Measurements from ENCODE around the gene MLLT10. TPM values are rescaled to one million over a fixed set of nuclear protein-coding genes. Genes with fewer than 3 reads are reported as not detected.

The MLLT10 gene
- total and polyA plus RNA-seq, 12 donors, result 8.5 to 41.1 (median 24.6) TPM

- no peak for ATAC-seq
- intact Hi-C loops (cut with DNase I), result no loop called here
- no peak for DNase-seq
Measured at GRCh38 chr10:21501091-21501490, 32.9 kb upstream of the MLLT10 start.

GRCh38 chr10:21501731-21502347 is 32.2 kb upstream of the MLLT10 start:
- 89 to 92% methylated on average over 2 of the region's 2 CpGs for WGBS, 2 donors
- peaks cover 0 to 26% (median 11%) of the 10 kb centered on the region in 9 donors for H3K4me1 ChIP-seq
- H3K36me3 ChIP-seq, result no peaks in the 10 kb centered on the region
- H3K9me3 ChIP-seq, result no peaks in the 10 kb centered on the region
- DNase-seq, result no peak
- no peak overlapping the region for H3K27ac ChIP-seq
- H3K4me3 ChIP-seq, result no peak overlapping the region
- ATAC-seq, result no peak
- TF ChIP-seq CTCF (IDR thresholded peaks at IDR 0.05), result no peak
- H3K27me3 ChIP-seq, result peaks cover 0 to 48% (median 0%) of the 10 kb centered on the region in 7 donors
- intact Hi-C loops (cut with DNase I), result no loop called here

More at GRCh38 chr10:21501091-21501490, 32.9 kb upstream of the MLLT10 start:
- H3K27ac ChIP-seq, result no peak overlapping the region
- H3K36me3 ChIP-seq, result no peaks in the 10 kb centered on the region
- peaks cover 0 to 32% (median 13%) of the 10 kb centered on the region in 9 donors for H3K4me1 ChIP-seq
- no peak overlapping the region for H3K4me3 ChIP-seq
- no peak for TF ChIP-seq CTCF (IDR thresholded peaks at IDR 0.05)
- WGBS, 2 donors, result 93% methylated on average over 5 of the region's 5 CpGs
- H3K9me3 ChIP-seq, result no peaks in the 10 kb centered on the region
- H3K27me3 ChIP-seq, result peaks cover 0 to 54% (median 0%) of the 10 kb centered on the region in 7 donors

GRCh38 chr10:21502348-21502740 is 31.7 kb upstream of the MLLT10 start:
- H3K27me3 ChIP-seq, result peaks cover 0 to 43% (median 0%) of the 10 kb centered on the region in 7 donors
- peaks cover 0 to 21% (median 11%) of the 10 kb centered on the region in 9 donors for H3K4me1 ChIP-seq
- intact Hi-C loops (cut with DNase I), result no loop called here
- ATAC-seq (no peak), DNase-seq (no peak)
- WGBS, 2 donors, result 94 to 97% methylated on average over 3 of the region's 3 CpGs
- H3K36me3 ChIP-seq, result no peaks in the 10 kb centered on the region
- no peaks in the 10 kb centered on the region for H3K9me3 ChIP-seq
- TF ChIP-seq CTCF (IDR thresholded peaks at IDR 0.05), result no peak
- H3K27ac ChIP-seq, result no peak overlapping the region
- no peak overlapping the region for H3K4me3 ChIP-seq

GRCh38 chr10:21503542-21503941 is 30.5 kb upstream of the MLLT10 start:
- Histone ChIP-seq H3K27ac (no peak overlapping the region), H3K27me3 (peaks cover 0 to 31% (median 0%) of the 10 kb centered on the region in 7 donors), H3K36me3 (no peaks in the 10 kb centered on the region), H3K4me3 (no peak overlapping the region), H3K9me3 (no peaks in the 10 kb centered on the region), H3K4me1 (peaks cover 0 to 16% (median 7%) of the 10 kb centered on the region in 9 donors)
- intact Hi-C loops (cut with DNase I), result no loop called here
- DNase-seq, result no peak
- no peak for TF ChIP-seq CTCF (IDR thresholded peaks at IDR 0.05)
- 94 to 100% methylated on average over 1 of the region's 1 CpG for WGBS, 2 donors
- no peak for ATAC-seq

Data from heart right ventricle (tissue), 16 donors.